ENCODE data around the gene CREB3.

CREB3 gene

GRCh38 chr9:35702696-35703095, 29.8 kb upstream of the CREB3 start:
- no peak for TF ChIP-seq CTCF (IDR thresholded peaks at IDR 0.05; ENCODE audit: low read depth, low read length)
- no peak overlapping the region for H3K4me3 ChIP-seq (ENCODE audit: low read depth, low read length)

- no peak for TF ChIP-seq CTCF (IDR thresholded peaks at IDR 0.05; ENCODE audit: low read depth, low read length)
- H3K4me3 ChIP-seq (ENCODE audit: low read depth, low read length), result no peak overlapping the region
Observed at GRCh38 chr9:35703906-35704672, 28.4 kb upstream of the CREB3 start.

- no peak overlapping the region for H3K4me3 ChIP-seq (ENCODE audit: low read depth, low read length)
- no peak for TF ChIP-seq CTCF (IDR thresholded peaks at IDR 0.05; ENCODE audit: low read depth, low read length)
Observed at GRCh38 chr9:35705372-35705771, 27.1 kb upstream of the CREB3 start.

- H3K4me3 ChIP-seq (ENCODE audit: low read depth, low read length), result no peak overlapping the region
- TF ChIP-seq CTCF (IDR thresholded peaks at IDR 0.05; ENCODE audit: low read depth, low read length), result no peak
Observed at GRCh38 chr9:35705836-35706430, 26.5 kb upstream of the CREB3 start.

- TF ChIP-seq CTCF (IDR thresholded peaks at IDR 0.05; ENCODE audit: low read depth, low read length), result no peak
- no peak overlapping the region for H3K4me3 ChIP-seq (ENCODE audit: low read depth, low read length)
Observed at GRCh38 chr9:35706951-35707350, 25.5 kb upstream of the CREB3 start.

- no peak for TF ChIP-seq CTCF (IDR thresholded peaks at IDR 0.05; ENCODE audit: low read depth, low read length)
- H3K4me3 ChIP-seq (ENCODE audit: low read depth, low read length), result no peak overlapping the region
Observed at GRCh38 chr9:35708146-35708545, 24.3 kb upstream of the CREB3 start.

GRCh38 chr9:35710818-35711500, 21.5 kb upstream of the CREB3 start:
- no peak for TF ChIP-seq CTCF (IDR thresholded peaks at IDR 0.05; ENCODE audit: low read depth, low read length)
- H3K4me3 ChIP-seq (ENCODE audit: low read depth, low read length), result no peak overlapping the region
